ENCODE data around the gene SP3.

The SP3 gene

GRCh38 chr2:173884025-173884802 lies 81.0 kb downstream of the SP3 start:
- no peak for DNase-seq

- no peak for DNase-seq
Observed at GRCh38 chr2:173881886-173882285, 83.3 kb downstream of the SP3 start.

- DNase-seq = peak in 1 of 2 experiments; percentile 16
Observed at GRCh38 chr2:173881461-173881860, 83.7 kb downstream of the SP3 start.

GRCh38 chr2:173880561-173880960 lies 84.6 kb downstream of the SP3 start:
- DNase-seq = no peak

- no peak for DNase-seq
Observed at GRCh38 chr2:173876833-173877413, 88.2 kb downstream of the SP3 start.

GRCh38 chr2:173874894-173875237 lies 90.3 kb downstream of the SP3 start:
- no peak for DNase-seq

GRCh38 chr2:173874003-173874893 lies 90.9 kb downstream of the SP3 start:
- no peak for DNase-seq

- DNase-seq = no peak
Observed at GRCh38 chr2:173872714-173873113, 92.5 kb downstream of the SP3 start.

- DNase-seq = no peak
Observed at GRCh38 chr2:173869244-173870229, 95.6 kb downstream of the SP3 start.

GRCh38 chr2:173868406-173868805 lies 96.8 kb downstream of the SP3 start:
- DNase-seq = no peak

- DNase-seq = no peak
Observed at GRCh38 chr2:173866874-173867618, 98.1 kb downstream of the SP3 start.

- no peak for DNase-seq
Observed at GRCh38 chr2:173865971-173866873, 99.0 kb downstream of the SP3 start.

- no peak for DNase-seq
Observed at GRCh38 chr2:173862612-173863217, 102.5 kb downstream of the SP3 start.

- no peak for DNase-seq
Observed at GRCh38 chr2:173860566-173860965, 104.6 kb downstream of the SP3 start.

GRCh38 chr2:173860082-173860481 lies 105.1 kb downstream of the SP3 start:
- DNase-seq = no peak

- no peak for DNase-seq
Observed at GRCh38 chr2:173858291-173858731, 106.9 kb downstream of the SP3 start.

Measured in cerebellar nuclear complex (tissue), 1 donor.